ENCODE data around the gene CACNA1C.
"Not testable (repeated sequence)": the region's sequence is repeated elsewhere in the genome, so short reads cannot be mapped to it uniquely, and the experiment has no call there.

CACNA1C gene

GRCh38 chr12:2113119-2113912, 60.5 kb downstream of the CACNA1C start:
- no peak for DNase-seq

DNA sequence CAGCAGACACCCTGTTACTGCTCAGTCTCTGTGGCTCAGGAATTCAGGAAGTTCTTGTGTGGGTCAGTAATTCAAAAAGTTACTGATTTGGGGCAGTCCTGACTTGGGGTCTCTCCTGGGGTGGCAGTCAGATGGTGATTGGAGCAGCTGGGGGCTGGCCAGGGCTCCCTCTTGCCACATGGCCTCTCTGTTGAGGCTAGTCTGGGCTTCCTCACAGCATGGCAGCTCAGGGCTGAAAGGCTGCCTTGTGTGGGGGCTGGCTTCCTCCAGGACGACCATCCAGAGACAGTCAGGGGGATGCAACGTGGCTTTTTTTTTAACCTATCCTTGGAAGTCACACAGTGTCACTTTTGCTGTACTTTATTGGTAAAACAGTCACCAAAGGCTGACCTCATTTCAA, 61.3 kb downstream of the CACNA1C start:
- DNase-seq: no peak

- no peak for DNase-seq
Observed at GRCh38 chr12:2115101-2115845, 62.5 kb downstream of the CACNA1C start.

DNA sequence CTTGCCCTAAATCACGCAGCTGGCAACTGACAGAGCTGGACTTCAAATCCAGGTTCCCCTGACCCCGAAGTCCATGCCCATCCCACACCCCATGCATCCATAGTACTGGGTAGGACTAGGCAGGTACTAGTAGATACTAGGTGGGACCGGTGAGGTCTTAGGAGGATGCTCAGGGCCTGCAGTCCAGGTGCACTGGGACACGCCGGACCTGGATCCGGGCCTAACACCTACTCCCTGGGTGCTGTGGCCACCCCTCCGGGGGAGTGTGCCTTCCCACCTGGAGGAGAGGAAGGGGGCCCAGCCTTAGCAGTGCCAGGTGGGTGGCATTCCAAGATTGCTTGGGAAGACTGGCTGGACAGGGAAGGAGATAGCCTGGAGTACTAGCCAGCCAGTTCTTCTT, 64.8 kb downstream of the CACNA1C start:
- DNase-seq: no peak

DNA sequence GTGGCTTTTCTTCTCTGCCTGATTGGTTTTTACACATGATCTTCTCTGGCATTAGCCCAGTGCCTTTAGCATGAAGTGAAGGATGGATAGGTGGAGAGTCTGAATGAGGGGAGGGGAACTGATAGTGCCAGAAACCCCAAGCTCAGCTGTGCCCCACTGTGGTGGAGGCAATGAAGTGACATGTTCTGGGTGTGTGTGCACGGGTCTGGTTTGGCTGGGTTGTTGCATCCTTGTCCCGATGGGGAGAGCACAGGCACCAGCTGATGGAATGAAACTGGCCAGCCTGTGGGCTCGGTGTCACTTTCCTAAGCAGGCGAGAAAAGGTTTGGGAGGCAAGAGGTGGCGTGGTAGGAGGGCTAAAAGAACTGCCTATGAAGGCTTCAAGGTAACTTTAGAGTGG, 65.3 kb downstream of the CACNA1C start:
- DNase-seq: no peak

- DNase-seq: no peak
Observed at GRCh38 chr12:2118481-2119255, 65.9 kb downstream of the CACNA1C start.

DNA sequence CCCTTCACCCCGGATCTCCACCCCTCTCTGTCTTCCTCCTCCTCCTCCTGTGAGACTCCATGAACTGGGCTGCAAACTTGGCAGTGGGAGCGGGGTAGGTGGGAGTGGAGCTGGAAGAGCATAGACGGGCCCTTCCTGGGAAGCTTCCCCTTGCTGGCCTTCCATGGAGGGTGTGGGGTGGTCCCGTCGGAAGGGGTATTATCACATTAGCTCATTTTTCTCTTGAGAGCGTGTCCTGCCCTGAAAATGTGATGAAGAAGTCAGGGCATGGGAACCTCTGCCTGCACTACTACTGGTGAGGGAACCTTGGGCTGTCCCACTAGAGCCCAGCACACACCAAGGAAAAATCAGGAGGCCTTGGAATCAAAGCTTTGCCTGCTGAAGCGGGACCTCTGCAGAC, 66.5 kb downstream of the CACNA1C start:
- no peak for DNase-seq

GRCh38 chr12:2120982-2121758, 68.4 kb downstream of the CACNA1C start:
- DNase-seq: no peak

DNA sequence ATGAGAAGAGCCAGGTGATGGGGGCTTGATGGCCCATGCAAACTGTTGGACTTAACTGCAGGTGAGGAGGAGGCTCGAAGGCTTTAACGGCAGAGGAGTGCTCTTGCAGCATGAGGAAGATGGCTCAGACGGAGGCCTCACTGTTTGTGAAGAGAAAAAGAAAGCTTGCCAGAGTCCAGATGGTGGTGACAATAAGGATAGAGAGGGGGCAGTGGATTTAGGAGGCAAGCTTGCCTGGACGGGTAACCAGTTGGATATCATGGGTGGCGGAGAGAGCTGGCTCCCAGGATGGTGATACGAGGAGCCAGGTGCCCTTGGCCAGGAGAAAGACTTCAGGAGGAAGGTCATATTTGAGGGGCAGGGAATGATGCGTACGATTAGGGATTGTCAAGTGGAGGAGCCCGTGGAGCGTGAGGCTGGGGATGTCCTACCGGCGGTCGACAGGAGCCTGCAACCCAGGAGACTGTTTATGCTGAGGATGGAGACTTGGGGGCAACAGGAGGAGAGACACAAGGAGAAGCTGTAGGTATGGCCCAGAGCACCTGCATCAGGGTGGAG, 71.8 kb downstream of the CACNA1C start:
- DNase-seq: no peak

DNA sequence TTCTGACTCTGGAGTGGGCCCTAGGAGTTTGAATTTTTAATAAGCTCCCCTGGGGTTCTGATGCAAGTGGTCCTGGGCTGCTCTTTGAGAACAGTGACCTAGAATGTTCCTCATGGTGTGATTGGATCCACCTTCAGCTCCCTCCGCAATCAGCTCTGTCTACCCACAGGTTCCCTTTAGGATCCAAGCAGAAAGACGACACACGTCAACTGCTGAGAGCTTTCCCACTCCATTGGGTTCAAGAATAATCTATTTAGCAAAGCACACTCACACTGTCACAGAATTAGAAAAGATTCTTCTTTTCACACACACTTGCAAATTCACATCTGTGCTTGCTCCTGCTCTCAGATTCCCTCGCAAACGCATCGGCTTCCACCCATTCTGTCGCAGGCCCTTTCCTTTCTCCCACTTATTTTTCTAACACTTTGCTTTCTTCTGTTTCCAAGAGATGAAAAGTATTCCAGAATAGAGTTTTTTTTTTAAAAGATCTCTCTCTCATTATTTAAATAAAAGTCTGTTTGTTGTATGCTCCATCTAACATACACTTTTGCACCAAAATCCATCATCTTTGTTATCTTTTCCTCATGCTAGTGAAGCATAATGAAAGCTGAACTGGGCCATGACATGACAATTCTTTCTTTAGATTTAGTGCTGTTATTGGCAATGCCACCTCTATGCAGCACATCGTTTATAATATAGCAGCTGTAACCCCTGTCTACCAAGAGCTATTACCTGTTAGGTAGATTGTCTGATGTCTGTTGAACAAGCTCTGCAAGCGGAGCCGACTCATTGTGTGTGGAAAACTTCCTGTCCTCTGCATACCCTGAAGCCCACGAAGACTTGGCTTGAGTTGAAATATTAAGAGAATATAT, 73.1 kb downstream of the CACNA1C start:
- DNase-seq: no peak

DNA sequence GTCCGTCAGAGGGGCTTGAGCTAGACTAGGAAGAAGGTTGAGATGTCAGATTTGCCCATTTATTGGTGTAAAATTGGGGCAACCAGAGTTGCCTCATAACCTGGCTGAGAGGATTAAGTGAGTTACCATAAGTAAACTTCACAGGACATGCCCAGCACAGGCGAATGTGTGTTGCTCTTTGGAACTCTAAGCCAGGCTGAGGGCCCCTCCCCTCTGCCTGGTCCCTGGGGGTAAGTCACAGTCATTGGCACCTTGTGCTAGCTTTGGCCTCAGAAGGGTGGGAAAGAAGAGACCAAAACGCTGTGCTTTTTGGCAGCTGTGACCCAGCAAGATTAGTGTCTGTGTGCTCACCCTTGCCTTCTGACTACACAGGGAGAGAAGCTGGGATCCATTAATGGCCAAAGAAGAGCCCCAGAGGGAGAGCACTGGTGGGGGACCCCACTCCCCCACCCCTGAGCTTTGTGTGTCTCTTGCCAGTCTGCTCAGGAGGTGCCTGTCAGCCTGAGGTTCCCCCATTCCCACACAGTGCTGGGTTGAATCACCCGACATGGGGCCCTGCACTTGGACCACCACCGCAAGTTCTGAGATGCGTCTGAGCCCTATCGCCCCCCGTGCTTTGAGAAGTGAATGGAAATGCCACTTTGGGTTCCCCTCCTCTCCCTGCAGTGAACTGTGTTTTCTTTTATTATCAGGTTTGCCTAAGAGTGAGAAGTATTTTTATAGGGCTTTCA, 74.1 kb downstream of the CACNA1C start:
- DNase-seq: no peak

- no peak for DNase-seq
Observed at GRCh38 chr12:2129076-2129475, 76.3 kb downstream of the CACNA1C start.

DNA sequence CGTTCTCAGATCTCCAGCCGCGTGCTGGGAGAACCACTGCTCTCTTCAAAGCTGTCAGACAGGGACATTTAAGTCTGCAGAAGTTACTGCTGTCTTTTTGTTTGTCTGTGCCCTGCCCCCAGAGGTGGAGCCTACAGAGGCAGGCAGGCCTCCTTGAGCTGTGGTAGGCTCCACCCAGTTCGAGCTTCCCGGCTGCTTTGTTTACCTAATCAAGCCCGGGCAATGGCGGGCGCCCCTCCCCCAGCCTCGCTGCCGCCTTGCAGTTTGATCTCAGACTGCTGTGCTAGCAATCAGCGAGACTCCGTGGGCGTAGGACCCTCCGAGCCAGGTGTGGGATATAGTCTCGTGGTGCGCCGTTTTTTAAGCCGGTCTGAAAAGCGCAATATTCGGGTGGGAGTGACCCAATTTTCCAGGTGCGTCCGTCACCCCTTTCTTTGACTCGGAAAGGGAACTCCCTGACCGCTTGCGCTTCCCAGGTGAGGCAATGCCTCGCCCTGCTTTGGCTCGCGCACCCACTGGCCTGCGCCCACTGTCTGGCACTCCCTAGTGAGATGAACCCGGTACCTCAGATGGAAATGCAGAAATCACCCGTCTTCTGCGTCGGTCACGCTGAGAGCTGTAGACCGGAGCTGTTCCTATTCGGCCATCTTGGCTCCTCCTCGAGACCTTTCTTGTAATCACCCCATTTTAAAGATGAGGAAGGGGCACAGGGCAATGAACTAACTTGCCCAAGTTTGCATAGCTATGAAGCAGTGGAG, 83.1 kb downstream of the CACNA1C start:
- DNase-seq: not testable (repeated sequence)

DNA sequence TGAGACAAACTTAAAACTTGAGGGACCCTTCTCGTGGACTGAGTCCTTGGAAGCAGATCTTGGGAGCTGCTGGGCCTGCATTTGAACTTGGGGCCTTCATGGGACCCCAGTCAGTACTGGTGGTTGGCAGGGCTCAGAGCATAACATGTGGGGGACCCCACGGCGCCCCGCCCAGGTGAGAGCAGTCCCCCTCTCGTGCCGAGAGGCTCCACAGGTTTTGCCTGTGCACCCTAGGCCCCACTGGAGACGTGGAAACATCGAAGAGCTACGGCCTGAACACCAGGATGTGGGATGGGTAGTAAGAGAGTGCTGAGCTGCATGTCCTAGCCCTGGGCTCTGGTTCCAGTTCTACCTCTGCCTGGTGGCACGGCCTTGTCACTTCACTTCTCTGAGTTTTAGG, 84.1 kb downstream of the CACNA1C start:
- DNase-seq: no peak

DNA sequence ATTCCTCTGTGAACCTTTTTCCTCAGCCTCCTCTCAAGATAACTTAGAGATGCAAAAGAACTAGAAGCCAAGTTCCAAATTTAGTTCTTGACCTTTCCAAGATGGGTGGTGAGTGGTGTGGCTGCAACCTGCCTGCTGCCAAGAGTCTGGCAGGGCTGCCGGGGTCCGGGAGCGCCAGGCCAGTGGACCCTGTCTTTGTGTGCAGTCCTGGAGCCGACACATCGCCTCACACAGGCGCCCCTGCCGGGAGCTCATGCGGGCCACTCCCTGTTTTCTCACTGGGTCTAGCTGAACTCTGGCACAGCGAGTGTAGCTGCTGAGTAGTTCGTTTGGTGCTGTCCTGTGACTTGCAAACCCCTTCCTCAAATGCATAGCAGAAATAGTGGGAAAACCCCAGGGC, 84.9 kb downstream of the CACNA1C start:
- no peak for DNase-seq

- no peak for DNase-seq
Observed at GRCh38 chr12:2138294-2138693, 85.5 kb downstream of the CACNA1C start.

DNA sequence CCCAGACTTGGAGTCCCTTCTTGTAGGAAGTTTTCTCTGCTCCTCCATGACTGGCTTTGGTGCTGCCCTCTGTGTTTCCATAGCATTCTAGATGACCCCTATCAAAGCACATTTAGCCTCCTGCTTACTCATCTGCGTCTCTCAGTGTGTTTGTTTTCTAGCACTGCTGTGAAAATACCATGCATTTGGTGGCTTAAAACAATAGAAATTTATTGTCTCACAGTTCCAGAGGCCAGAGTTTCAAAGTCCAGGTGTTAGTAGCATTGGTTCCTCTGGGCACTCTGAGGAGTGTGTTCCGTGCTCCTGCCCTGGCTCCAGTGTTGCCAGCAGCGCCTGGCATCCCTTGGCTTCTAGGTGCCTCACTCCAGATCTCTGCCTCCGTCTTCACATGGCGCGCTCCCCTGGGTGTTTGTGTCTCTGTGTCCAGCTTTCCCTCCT, 86.1 kb downstream of the CACNA1C start:
- DNase-seq: no peak

- DNase-seq: no peak
Observed at GRCh38 chr12:2139651-2140050, 86.9 kb downstream of the CACNA1C start.

GRCh38 chr12:2140858-2141519, 88.2 kb downstream of the CACNA1C start:
- DNase-seq: no peak
